ENCODE measurements around the gene CRMP1.
"Not testable (repeated sequence)": the region's sequence is repeated elsewhere in the genome, so short reads cannot be mapped to it uniquely, and the experiment has no call there.

The CRMP1 gene

GRCh38 chr4:5843573-5844530 lies 49.0 kb downstream of the CRMP1 start:
- H3K79me2 ChIP-seq (ENCODE audit: control insufficient read depth, insufficient read depth, low read length), result no peaks in the 10 kb centered on the region
- no peak overlapping the region for H4K5ac ChIP-seq (ENCODE audit: low read length)
- H4K8ac ChIP-seq (ENCODE audit: low read depth, low read length), result no peak overlapping the region
- H3K27ac ChIP-seq (ENCODE audit: low read depth, low read length), result no peak overlapping the region
- no peak overlapping the region for H3K4me3 ChIP-seq (ENCODE audit: low read length)
- H2BK120ac ChIP-seq (ENCODE audit: low read depth, low read length), result no peak overlapping the region
- DNase-seq, result no peak
- H3K36me3 ChIP-seq (ENCODE audit: control insufficient read depth, insufficient read depth, low read length), result peaks cover 17% of the 10 kb centered on the region
- no peak overlapping the region for H2BK5ac ChIP-seq (ENCODE audit: low read length)
- H3K27me3 ChIP-seq (ENCODE audit: insufficient read depth, low read length, poor library complexity), result no peaks in the 10 kb centered on the region
- no peaks in the 10 kb centered on the region for H3K4me1 ChIP-seq (ENCODE audit: control insufficient read depth, low read depth, low read length)
- H3K9ac ChIP-seq (ENCODE audit: low read length), result no peak overlapping the region
- no peak overlapping the region for H2BK15ac ChIP-seq (replicated peaks; ENCODE audit: low read depth)
- no peak overlapping the region for H3K56ac ChIP-seq (ENCODE audit: low read length)
- WGBS (ENCODE audit: extremely low coverage, insufficient coverage, low lambda C conversion rate), result no CpG with 5 or more reads among the region's 18 CpGs
- no peak overlapping the region for H3K18ac ChIP-seq (ENCODE audit: low read length)
- H3K4me2 ChIP-seq (ENCODE audit: low read length), result no peak overlapping the region
- H3K79me1 ChIP-seq (ENCODE audit: low read length), result no peaks in the 10 kb centered on the region
- H3K4ac ChIP-seq (ENCODE audit: low read depth, low read length), result no peak overlapping the region
- no peak overlapping the region for H3K23ac ChIP-seq (ENCODE audit: low read length)
- no peak overlapping the region for H2AK5ac ChIP-seq (ENCODE audit: low read length)

GRCh38 chr4:5842456-5842855 lies 50.4 kb downstream of the CRMP1 start:
- Histone ChIP-seq H3K79me1 (ENCODE audit: low read length) (no peaks in the 10 kb centered on the region), H4K5ac (ENCODE audit: low read length) (no peak overlapping the region), H3K4me1 (ENCODE audit: control insufficient read depth, low read depth, low read length) (no peaks in the 10 kb centered on the region), H3K23ac (ENCODE audit: low read length) (no peak overlapping the region), H3K18ac (ENCODE audit: low read length) (no peak overlapping the region), H4K8ac (ENCODE audit: low read depth, low read length) (no peak overlapping the region), H3K27me3 (ENCODE audit: insufficient read depth, low read length, poor library complexity) (no peaks in the 10 kb centered on the region), H3K27ac (ENCODE audit: low read depth, low read length) (no peak overlapping the region), H3K4me2 (ENCODE audit: low read length) (no peak overlapping the region), H3K9ac (ENCODE audit: low read length) (no peak overlapping the region), H3K79me2 (ENCODE audit: control insufficient read depth, insufficient read depth, low read length) (no peaks in the 10 kb centered on the region), H2BK120ac (ENCODE audit: low read depth, low read length) (no peak overlapping the region), H3K4me3 (ENCODE audit: low read length) (no peak overlapping the region), H2AK5ac (ENCODE audit: low read length) (no peak overlapping the region), H3K4ac (ENCODE audit: low read depth, low read length) (no peak overlapping the region), H2BK5ac (ENCODE audit: low read length) (no peak overlapping the region), H3K56ac (ENCODE audit: low read length) (no peak overlapping the region), H3K36me3 (ENCODE audit: control insufficient read depth, insufficient read depth, low read length) (peaks cover 25% of the 10 kb centered on the region), H2BK15ac (replicated peaks; ENCODE audit: low read depth) (no peak overlapping the region)
- 100% methylated on average over 1 of the region's 4 CpGs for WGBS (ENCODE audit: extremely low coverage, insufficient coverage, low lambda C conversion rate)
- no peak for DNase-seq

- no peak overlapping the region for H2BK120ac ChIP-seq (ENCODE audit: low read depth, low read length)
These were observed 52.9 kb downstream of the CRMP1 start for GRCh38 chr4:5839751-5840674.

GRCh38 chr4:5839332-5839731 lies 53.6 kb downstream of the CRMP1 start:
- Histone ChIP-seq H3K79me2 (ENCODE audit: control insufficient read depth, insufficient read depth, low read length) (no peaks in the 10 kb centered on the region), H3K4ac (ENCODE audit: low read depth, low read length) (no peak overlapping the region), H2BK15ac (replicated peaks; ENCODE audit: low read depth) (no peak overlapping the region), H3K36me3 (ENCODE audit: control insufficient read depth, insufficient read depth, low read length) (peaks cover 31% of the 10 kb centered on the region), H3K9ac (ENCODE audit: low read length) (no peak overlapping the region), H3K4me3 (ENCODE audit: low read length) (no peak overlapping the region), H3K56ac (ENCODE audit: low read length) (no peak overlapping the region), H3K79me1 (ENCODE audit: low read length) (no peaks in the 10 kb centered on the region), H3K18ac (ENCODE audit: low read length) (no peak overlapping the region), H3K4me1 (ENCODE audit: control insufficient read depth, low read depth, low read length) (no peaks in the 10 kb centered on the region), H3K27ac (ENCODE audit: low read depth, low read length) (no peak overlapping the region), H3K27me3 (ENCODE audit: insufficient read depth, low read length, poor library complexity) (no peaks in the 10 kb centered on the region), H3K4me2 (ENCODE audit: low read length) (no peak overlapping the region), H4K5ac (ENCODE audit: low read length) (no peak overlapping the region), H2BK5ac (ENCODE audit: low read length) (no peak overlapping the region), H3K23ac (ENCODE audit: low read length) (no peak overlapping the region), H2BK120ac (ENCODE audit: low read depth, low read length) (no peak overlapping the region), H2AK5ac (ENCODE audit: low read length) (no peak overlapping the region), H4K8ac (ENCODE audit: low read depth, low read length) (no peak overlapping the region)
- no peak for DNase-seq
- WGBS (ENCODE audit: extremely low coverage, insufficient coverage, low lambda C conversion rate), result no CpG with 5 or more reads among the region's 13 CpGs

More at GRCh38 chr4:5839751-5840674, 52.9 kb downstream of the CRMP1 start:
- H3K27me3 ChIP-seq (ENCODE audit: insufficient read depth, low read length, poor library complexity), result no peaks in the 10 kb centered on the region
- no peak overlapping the region for H2BK15ac ChIP-seq (replicated peaks; ENCODE audit: low read depth)
- no peaks in the 10 kb centered on the region for H3K79me1 ChIP-seq (ENCODE audit: low read length)
- WGBS (ENCODE audit: extremely low coverage, insufficient coverage, low lambda C conversion rate), result no CpG with 5 or more reads among the region's 30 CpGs
- H3K18ac ChIP-seq (ENCODE audit: low read length), result no peak overlapping the region
- H3K4ac ChIP-seq (ENCODE audit: low read depth, low read length), result no peak overlapping the region
- no peak overlapping the region for H4K8ac ChIP-seq (ENCODE audit: low read depth, low read length)
- no peak overlapping the region for H2AK5ac ChIP-seq (ENCODE audit: low read length)
- H3K4me3 ChIP-seq (ENCODE audit: low read length), result no peak overlapping the region
- H3K27ac ChIP-seq (ENCODE audit: low read depth, low read length), result no peak overlapping the region
- H3K4me2 ChIP-seq (ENCODE audit: low read length), result no peak overlapping the region
- DNase-seq, result no peak
- H3K79me2 ChIP-seq (ENCODE audit: control insufficient read depth, insufficient read depth, low read length), result no peaks in the 10 kb centered on the region
- no peak overlapping the region for H3K23ac ChIP-seq (ENCODE audit: low read length)
- no peak overlapping the region for H3K9ac ChIP-seq (ENCODE audit: low read length)
- H3K4me1 ChIP-seq (ENCODE audit: control insufficient read depth, low read depth, low read length), result no peaks in the 10 kb centered on the region
- peaks cover 33% of the 10 kb centered on the region for H3K36me3 ChIP-seq (ENCODE audit: control insufficient read depth, insufficient read depth, low read length)
- no peak overlapping the region for H3K56ac ChIP-seq (ENCODE audit: low read length)
- no peak overlapping the region for H2BK5ac ChIP-seq (ENCODE audit: low read length)
- no peak overlapping the region for H4K5ac ChIP-seq (ENCODE audit: low read length)

- not testable (repeated sequence) for H3K4ac ChIP-seq (ENCODE audit: low read depth, low read length); H3K4me3 ChIP-seq (ENCODE audit: low read length); H4K8ac ChIP-seq (ENCODE audit: low read depth, low read length); DNase-seq; H3K23ac ChIP-seq (ENCODE audit: low read length); H3K9ac ChIP-seq (ENCODE audit: low read length); H3K18ac ChIP-seq (ENCODE audit: low read length); H3K27ac ChIP-seq (ENCODE audit: low read depth, low read length); H4K5ac ChIP-seq (ENCODE audit: low read length); H3K4me1 ChIP-seq (ENCODE audit: control insufficient read depth, low read depth, low read length); H2BK5ac ChIP-seq (ENCODE audit: low read length); H3K56ac ChIP-seq (ENCODE audit: low read length); H3K79me1 ChIP-seq (ENCODE audit: low read length); H3K79me2 ChIP-seq (ENCODE audit: control insufficient read depth, insufficient read depth, low read length); H3K27me3 ChIP-seq (ENCODE audit: insufficient read depth, low read length, poor library complexity); H2AK5ac ChIP-seq (ENCODE audit: low read length); H3K4me2 ChIP-seq (ENCODE audit: low read length); H2BK15ac ChIP-seq (replicated peaks; ENCODE audit: low read depth); H2BK120ac ChIP-seq (ENCODE audit: low read depth, low read length)
- WGBS (ENCODE audit: extremely low coverage, insufficient coverage, low lambda C conversion rate), result no CpG with 5 or more reads among the region's 6 CpGs
- peaks cover 30% of the 10 kb centered on the region for H3K36me3 ChIP-seq (ENCODE audit: control insufficient read depth, insufficient read depth, low read length)
These were observed 55.4 kb downstream of the CRMP1 start for GRCh38 chr4:5837483-5837882.
